Raji (cell line): ENCODE data around the gene TBX5.

Experiments used
- POLR2A ChIP-seq: IDR thresholded peaks from 2 replicates; pipeline ENCODE4 v1.6.1; 2011; ENCODE audit warnings: low read depth, low read length, control low read depth; ENCODE audit not compliant: insufficient read depth

The TBX5 gene

GRCh38 chr12:114403690-114404066, 2.3 kb downstream of the TBX5 start:
- TF ChIP-seq POLR2A: no peak

GRCh38 chr12:114403011-114403689, 2.8 kb downstream of the TBX5 start:
- no peak for TF ChIP-seq POLR2A

- no peak for TF ChIP-seq POLR2A
Measured at GRCh38 chr12:114402084-114402717, 3.7 kb downstream of the TBX5 start.

- no peak for TF ChIP-seq POLR2A
Measured at GRCh38 chr12:114401328-114402083, 4.4 kb downstream of the TBX5 start.

- no peak for TF ChIP-seq POLR2A
Measured at GRCh38 chr12:114400925-114401324, 5.0 kb downstream of the TBX5 start.

GRCh38 chr12:114400361-114400811, 5.6 kb downstream of the TBX5 start:
- TF ChIP-seq POLR2A: no peak

- no peak for TF ChIP-seq POLR2A
Measured at GRCh38 chr12:114399664-114400211, 6.2 kb downstream of the TBX5 start.

GRCh38 chr12:114397978-114398881, 7.7 kb downstream of the TBX5 start:
- TF ChIP-seq POLR2A: no peak

GRCh38 chr12:114396869-114397719, 8.8 kb downstream of the TBX5 start:
- TF ChIP-seq POLR2A: no peak

- TF ChIP-seq POLR2A: no peak
Measured at GRCh38 chr12:114396153-114396868, 9.6 kb downstream of the TBX5 start.

GRCh38 chr12:114395755-114396152, 10.2 kb downstream of the TBX5 start:
- no peak for TF ChIP-seq POLR2A

GRCh38 chr12:114395233-114395632, 10.7 kb downstream of the TBX5 start:
- TF ChIP-seq POLR2A: no peak

GRCh38 chr12:114393569-114393968, 12.4 kb downstream of the TBX5 start:
- no peak for TF ChIP-seq POLR2A
